ENCODE measurements around the gene LARP4.

GRCh38 chr12:50507474-50507838 lies 106.8 kb downstream of the LARP4 start:
- no peak for TF ChIP-seq CTCF (IDR thresholded peaks at IDR 0.05; ENCODE audit: insufficient read depth, low read length, poor library complexity, severe bottlenecking)
- no peak for TF ChIP-seq EZH2phosphoT487 (conservative IDR thresholded peaks at IDR 0.05; ENCODE audit: low read length)

All from SU-DHL-6 (cell line).